Measurements from ENCODE around the gene ME2.

DNA sequence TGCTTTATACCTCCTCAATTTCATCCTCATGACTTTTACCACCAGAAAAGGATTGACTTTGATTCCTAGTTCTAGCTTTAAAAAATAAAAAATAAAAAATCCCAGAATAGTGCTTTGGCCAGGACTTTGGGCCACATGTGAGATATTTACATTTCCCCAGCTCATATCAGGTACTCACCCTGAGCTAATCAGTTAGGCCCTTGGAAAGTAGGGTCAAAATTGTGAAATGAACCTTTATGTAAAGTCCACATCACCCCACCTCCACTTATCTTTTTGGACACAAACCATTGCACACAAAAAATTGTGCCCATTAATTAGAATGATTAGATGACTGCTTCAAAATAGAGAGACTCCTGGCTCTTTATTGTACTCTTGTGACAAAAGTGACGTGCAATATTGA lies 17.2 kb downstream of the ME2 start:
- TF ChIP-seq CTCF (IDR thresholded peaks at IDR 0.05; ENCODE audit: control extremely low read depth in 1 of 3, insufficient read depth in 1 of 3, low read depth in 1 of 3, low read length in 3 of 3): no peak
- TF ChIP-seq GTF2F1 (IDR thresholded peaks at IDR 0.05; ENCODE audit: borderline replicate concordance, low read depth, low read length): no peak
- no peak for TF ChIP-seq EZH2 (IDR thresholded peaks at IDR 0.05; ENCODE audit: low read depth, low read length, severe bottlenecking)
- TF ChIP-seq POLR2AphosphoS5 (IDR thresholded peaks at IDR 0.05; ENCODE audit: low read depth, low read length): no peak
- TF ChIP-seq, protein P1, sequence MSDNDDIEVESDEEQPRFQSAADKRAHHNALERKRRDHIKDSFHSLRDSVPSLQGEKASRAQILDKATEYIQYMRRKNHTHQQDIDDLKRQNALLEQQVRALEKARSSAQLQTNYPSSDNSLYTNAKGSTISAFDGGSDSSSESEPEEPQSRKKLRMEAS (IDR thresholded peaks at IDR 0.05): no peak

All from H1 (cell line).